GM23338 (cell line): Measurements from ENCODE around the gene TTC9C. TPM values are rescaled to one million over a fixed set of nuclear protein-coding genes. Genes with fewer than 3 reads are reported as not detected.

Source experiments
- ATAC-seq: fragments of 200-7000 bp; cut with Tn5 transposase; 3 replicates; pipeline ENCODE4 v1.9.1; 2020
- DNase-seq: peaks from one replicate; pipeline ENCODE4 v3.0.0-alpha.2; 2015; ENCODE audit warnings: low spot score
- H2AFZ ChIP-seq: fragments of 200-600 bp; sonication (generic); 2 replicates; pipeline ENCODE4 v1.8.0; 2016; ENCODE audit warnings: antibody characterized with exemption, mild to moderate bottlenecking, moderate library complexity
- H3F3A ChIP-seq: fragments of 200-600 bp; sonication (generic); replicated peaks from 2 replicates; pipeline ENCODE4 v1.8.0; 2017; ENCODE audit warnings: antibody characterized with exemption, mixed run types, low read depth
- H3K27ac ChIP-seq: fragments of 200-600 bp; sonication (generic); 2 replicates; pipeline ENCODE4 v1.6.1; 2016; ENCODE audit warnings: low read depth
- H3K27me3 ChIP-seq: fragments of 200-600 bp; sonication (generic); 2 replicates; pipeline ENCODE4 v1.8.0; 2016; ENCODE audit warnings: mild to moderate bottlenecking, mixed run types, moderate library complexity; ENCODE audit not compliant: insufficient read depth
- H3K36me3 ChIP-seq: fragments of 200-600 bp; sonication (generic); 2 replicates; pipeline ENCODE4 v1.8.0; 2016; ENCODE audit warnings: mild to moderate bottlenecking; ENCODE audit not compliant: insufficient read depth
- H3K4me1 ChIP-seq: fragments of 200-600 bp; sonication (generic); 2 replicates; pipeline ENCODE4 v1.8.0; 2016; ENCODE audit warnings: mild to moderate bottlenecking, moderate library complexity; ENCODE audit not compliant: insufficient read depth
- H3K4me2 ChIP-seq: fragments of 200-600 bp; sonication (generic); 2 replicates; pipeline ENCODE4 v1.7.1; 2017; ENCODE audit warnings: mixed run types
- H3K4me3 ChIP-seq: fragments of 200-600 bp; sonication (generic); 2 replicates; pipeline ENCODE4 v1.6.1; 2016; ENCODE audit warnings: mixed run types
- H3K79me2 ChIP-seq: fragments of 200-600 bp; sonication (generic); replicated peaks from 2 replicates; pipeline ENCODE4 v1.8.0; 2017; ENCODE audit warnings: mild to moderate bottlenecking; ENCODE audit not compliant: insufficient read depth
- H3K9me2 ChIP-seq: fragments of 200-600 bp; sonication (generic); 2 replicates; pipeline ENCODE4 v1.8.0; 2017; ENCODE audit not compliant: insufficient read depth
- H4K20me1 ChIP-seq: fragments of 200-600 bp; sonication (generic); replicated peaks from 2 replicates; pipeline ENCODE4 v1.8.0; 2017; ENCODE audit warnings: mild to moderate bottlenecking; ENCODE audit not compliant: insufficient read depth
- H3K27ac Mint-ChIP-seq: 2 replicates; pipeline ENCODE4 v1.8.0; 2020; ENCODE audit warnings: inconsistent platforms, mild to moderate bottlenecking, moderate library complexity, mixed read lengths
- H3K27me3 Mint-ChIP-seq: 3 replicates; pipeline ENCODE4 v1.8.0; 2022; ENCODE audit warnings: low read depth, mild to moderate bottlenecking, moderate library complexity, mixed read lengths, inconsistent platforms; ENCODE audit not compliant: insufficient read depth, poor library complexity
- H3K36me3 Mint-ChIP-seq: 3 replicates; pipeline ENCODE4 v1.8.0; 2021; ENCODE audit warnings: low read depth, mild to moderate bottlenecking, inconsistent platforms, moderate library complexity, mixed read lengths
- H3K4me1 Mint-ChIP-seq: 3 replicates; pipeline ENCODE4 v1.8.0; 2020; ENCODE audit warnings: mild to moderate bottlenecking, inconsistent platforms, mixed read lengths
- H3K4me3 Mint-ChIP-seq: 3 replicates; pipeline ENCODE4 v1.8.0; 2021; ENCODE audit warnings: moderate library complexity, mild to moderate bottlenecking, inconsistent platforms, mixed read lengths
- H3K9me3 Mint-ChIP-seq: 3 replicates; pipeline ENCODE4 v1.8.0; 2020; ENCODE audit warnings: moderate library complexity, mild to moderate bottlenecking, inconsistent platforms, mixed read lengths
- CREB1 ChIP-seq: fragments of 250-450 bp; sonication (Bioruptor Pico); IDR thresholded peaks from 2 replicates; pipeline ENCODE4 v1.5.0; 2020; ENCODE audit warnings: low read depth, mild to moderate bottlenecking, moderate library complexity
- EZH2 ChIP-seq: fragments of 200-600 bp; sonication (generic); IDR thresholded peaks from one replicate; pipeline ENCODE4 v1.8.0; 2017; ENCODE audit warnings: antibody characterized with exemption, mild to moderate bottlenecking, low read depth; ENCODE audit not compliant: unreplicated experiment
- EZH2phosphoT487 ChIP-seq: fragments of 200-600 bp; sonication (generic); IDR thresholded peaks from one replicate; pipeline ENCODE4 v1.8.1; 2018; ENCODE audit warnings: antibody characterized with exemption; ENCODE audit not compliant: unreplicated experiment
- JUNB ChIP-seq: IDR thresholded peaks from one replicate; pipeline ENCODE4 v1.6.1; 2016; ENCODE audit warnings: antibody characterized with exemption; ENCODE audit not compliant: unreplicated experiment
- NANOG ChIP-seq: IDR thresholded peaks from 2 replicates; pipeline ENCODE4 v1.6.1; 2016; ENCODE audit warnings: antibody characterized with exemption, borderline replicate concordance
- POLR2AphosphoS5 ChIP-seq: IDR thresholded peaks from 2 replicates; pipeline ENCODE4 v1.6.1; 2016; ENCODE audit warnings: antibody characterized with exemption, low read depth
- STAT1 ChIP-seq: IDR thresholded peaks from one replicate; pipeline ENCODE4 v1.6.1; 2016; ENCODE audit warnings: antibody characterized with exemption; ENCODE audit not compliant: unreplicated experiment
- ZNF114 ChIP-seq: fragments of 250-450 bp; sonication (Bioruptor Pico); IDR thresholded peaks from 2 replicates; pipeline ENCODE4 v1.5.0; 2020; ENCODE audit warnings: mild to moderate bottlenecking, moderate library complexity
- ZNF331 ChIP-seq: fragments of 250-450 bp; sonication (Bioruptor Pico); IDR thresholded peaks from 2 replicates; pipeline ENCODE4 v1.5.0; 2020; ENCODE audit warnings: low read depth, mild to moderate bottlenecking, moderate library complexity
- polyA plus RNA-seq: library from polyadenylated mRNA; unstranded; fragments of >200 nt; fragmentation: Nextera tagmentation; extraction: Ambion mirVana; gene quantifications from 2 replicates; pipeline ENCODE4 v1.2.1, GENCODE V29; 2016
- total RNA-seq: library from RNA; depleted of rRNA; stranded (reverse); fragments of >200 nt; shearing (Covaris generic); gene quantifications from 2 replicates; pipeline ENCODE4 v1.2.3, GENCODE V29; 2014
- TF ChIP-seq, protein P1 (sequence below): IDR thresholded peaks from 2 replicates; pipeline ENCODE4 v1.6.1; 2016; ENCODE audit warnings: antibody characterized with exemption
- TF ChIP-seq, protein P2 (sequence below): IDR thresholded peaks from one replicate; pipeline ENCODE4 v1.6.1; 2018; ENCODE audit warnings: antibody characterized with exemption; ENCODE audit not compliant: unreplicated experiment
- TF ChIP-seq, protein P3 (sequence below): fragments of 250-450 bp; sonication (Bioruptor Pico); IDR thresholded peaks from 2 replicates; pipeline ENCODE4 v1.5.0; 2020; ENCODE audit warnings: mild to moderate bottlenecking, moderate library complexity
- TF ChIP-seq, protein P4 (sequence below), 2 experiments: fragments of 200-600 bp in 1 of 2; sonication (generic) in 1 of 2; conservative IDR thresholded peaks; 2 replicates each; pipeline versions ENCODE4 v1.5.1 to v1.6.1; 2016 to 2017; ENCODE audit warnings: antibody characterized with exemption in 2 of 2, low read depth in 2 of 2, mild to moderate bottlenecking in 2 of 2, moderate library complexity in 1 of 2

Gene TTC9C
- total and polyA plus RNA-seq, 2 experiments from 2014 or later = 27.5 to 42.0 TPM

DNA sequence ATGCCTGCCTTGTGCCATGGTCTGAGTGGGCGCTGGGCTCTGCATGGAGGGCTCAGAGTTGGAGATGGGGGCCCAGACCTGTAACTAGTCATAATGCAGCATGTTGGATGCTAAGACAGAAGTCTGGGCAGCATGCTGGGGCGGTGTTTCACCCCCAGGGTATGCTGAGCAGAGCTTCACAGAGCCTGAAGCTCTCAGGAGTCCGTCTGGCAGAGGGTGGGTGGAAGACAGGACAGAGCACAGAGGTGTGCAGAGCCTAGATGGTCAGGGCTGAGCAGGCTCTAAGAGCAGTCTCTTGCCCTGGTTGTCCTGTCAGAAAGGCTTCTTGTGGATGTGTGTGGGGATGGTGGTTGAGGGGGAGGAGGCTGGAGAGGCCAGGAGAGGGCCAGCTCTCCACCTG lies 50.2 kb downstream of the TTC9C start:
- DNase-seq (no peak), ATAC-seq (no peak)
- Histone ChIP-seq H3K27me3 (no peaks in the 10 kb centered on the region), H3K27ac (no peak overlapping the region), H2AFZ (no peak overlapping the region), H3K4me1 (no peaks in the 10 kb centered on the region), H4K20me1 (peaks cover 3% of the 10 kb centered on the region; the same call in 1 of the 2 replicates), H3K36me3 (peaks cover 21% of the 10 kb centered on the region; the same call in 1 of the 2 replicates), H3K4me3 (no peak overlapping the region), H3K9me2 (no peaks in the 10 kb centered on the region), H3K4me2 (no peak overlapping the region), H3K79me2 (peaks cover 13% of the 10 kb centered on the region), H3F3A (0 out of 2 replicates have a peak, but pooled peaks cover 3% of the 10 kb centered on the region)
- Mint-ChIP-seq H3K4me3 (no peak overlapping the region), H3K36me3 (peaks cover 72% of the 10 kb centered on the region), H3K27ac (no peak overlapping the region), H3K27me3 (peaks cover 6% of the 10 kb centered on the region), H3K9me3 (no peaks in the 10 kb centered on the region), H3K4me1 (no peaks in the 10 kb centered on the region)
- TF ChIP-seq, protein P1, sequence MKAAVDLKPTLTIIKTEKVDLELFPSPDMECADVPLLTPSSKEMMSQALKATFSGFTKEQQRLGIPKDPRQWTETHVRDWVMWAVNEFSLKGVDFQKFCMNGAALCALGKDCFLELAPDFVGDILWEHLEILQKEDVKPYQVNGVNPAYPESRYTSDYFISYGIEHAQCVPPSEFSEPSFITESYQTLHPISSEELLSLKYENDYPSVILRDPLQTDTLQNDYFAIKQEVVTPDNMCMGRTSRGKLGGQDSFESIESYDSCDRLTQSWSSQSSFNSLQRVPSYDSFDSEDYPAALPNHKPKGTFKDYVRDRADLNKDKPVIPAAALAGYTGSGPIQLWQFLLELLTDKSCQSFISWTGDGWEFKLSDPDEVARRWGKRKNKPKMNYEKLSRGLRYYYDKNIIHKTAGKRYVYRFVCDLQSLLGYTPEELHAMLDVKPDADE = no peak
- no peak for TF ChIP-seq ZNF114
- TF ChIP-seq, protein P2, sequence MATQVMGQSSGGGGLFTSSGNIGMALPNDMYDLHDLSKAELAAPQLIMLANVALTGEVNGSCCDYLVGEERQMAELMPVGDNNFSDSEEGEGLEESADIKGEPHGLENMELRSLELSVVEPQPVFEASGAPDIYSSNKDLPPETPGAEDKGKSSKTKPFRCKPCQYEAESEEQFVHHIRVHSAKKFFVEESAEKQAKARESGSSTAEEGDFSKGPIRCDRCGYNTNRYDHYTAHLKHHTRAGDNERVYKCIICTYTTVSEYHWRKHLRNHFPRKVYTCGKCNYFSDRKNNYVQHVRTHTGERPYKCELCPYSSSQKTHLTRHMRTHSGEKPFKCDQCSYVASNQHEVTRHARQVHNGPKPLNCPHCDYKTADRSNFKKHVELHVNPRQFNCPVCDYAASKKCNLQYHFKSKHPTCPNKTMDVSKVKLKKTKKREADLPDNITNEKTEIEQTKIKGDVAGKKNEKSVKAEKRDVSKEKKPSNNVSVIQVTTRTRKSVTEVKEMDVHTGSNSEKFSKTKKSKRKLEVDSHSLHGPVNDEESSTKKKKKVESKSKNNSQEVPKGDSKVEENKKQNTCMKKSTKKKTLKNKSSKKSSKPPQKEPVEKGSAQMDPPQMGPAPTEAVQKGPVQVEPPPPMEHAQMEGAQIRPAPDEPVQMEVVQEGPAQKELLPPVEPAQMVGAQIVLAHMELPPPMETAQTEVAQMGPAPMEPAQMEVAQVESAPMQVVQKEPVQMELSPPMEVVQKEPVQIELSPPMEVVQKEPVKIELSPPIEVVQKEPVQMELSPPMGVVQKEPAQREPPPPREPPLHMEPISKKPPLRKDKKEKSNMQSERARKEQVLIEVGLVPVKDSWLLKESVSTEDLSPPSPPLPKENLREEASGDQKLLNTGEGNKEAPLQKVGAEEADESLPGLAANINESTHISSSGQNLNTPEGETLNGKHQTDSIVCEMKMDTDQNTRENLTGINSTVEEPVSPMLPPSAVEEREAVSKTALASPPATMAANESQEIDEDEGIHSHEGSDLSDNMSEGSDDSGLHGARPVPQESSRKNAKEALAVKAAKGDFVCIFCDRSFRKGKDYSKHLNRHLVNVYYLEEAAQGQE = no peak
- no peak for TF ChIP-seq STAT1
- TF ChIP-seq EZH2phosphoT487 = no peak
- TF ChIP-seq, protein P3, sequence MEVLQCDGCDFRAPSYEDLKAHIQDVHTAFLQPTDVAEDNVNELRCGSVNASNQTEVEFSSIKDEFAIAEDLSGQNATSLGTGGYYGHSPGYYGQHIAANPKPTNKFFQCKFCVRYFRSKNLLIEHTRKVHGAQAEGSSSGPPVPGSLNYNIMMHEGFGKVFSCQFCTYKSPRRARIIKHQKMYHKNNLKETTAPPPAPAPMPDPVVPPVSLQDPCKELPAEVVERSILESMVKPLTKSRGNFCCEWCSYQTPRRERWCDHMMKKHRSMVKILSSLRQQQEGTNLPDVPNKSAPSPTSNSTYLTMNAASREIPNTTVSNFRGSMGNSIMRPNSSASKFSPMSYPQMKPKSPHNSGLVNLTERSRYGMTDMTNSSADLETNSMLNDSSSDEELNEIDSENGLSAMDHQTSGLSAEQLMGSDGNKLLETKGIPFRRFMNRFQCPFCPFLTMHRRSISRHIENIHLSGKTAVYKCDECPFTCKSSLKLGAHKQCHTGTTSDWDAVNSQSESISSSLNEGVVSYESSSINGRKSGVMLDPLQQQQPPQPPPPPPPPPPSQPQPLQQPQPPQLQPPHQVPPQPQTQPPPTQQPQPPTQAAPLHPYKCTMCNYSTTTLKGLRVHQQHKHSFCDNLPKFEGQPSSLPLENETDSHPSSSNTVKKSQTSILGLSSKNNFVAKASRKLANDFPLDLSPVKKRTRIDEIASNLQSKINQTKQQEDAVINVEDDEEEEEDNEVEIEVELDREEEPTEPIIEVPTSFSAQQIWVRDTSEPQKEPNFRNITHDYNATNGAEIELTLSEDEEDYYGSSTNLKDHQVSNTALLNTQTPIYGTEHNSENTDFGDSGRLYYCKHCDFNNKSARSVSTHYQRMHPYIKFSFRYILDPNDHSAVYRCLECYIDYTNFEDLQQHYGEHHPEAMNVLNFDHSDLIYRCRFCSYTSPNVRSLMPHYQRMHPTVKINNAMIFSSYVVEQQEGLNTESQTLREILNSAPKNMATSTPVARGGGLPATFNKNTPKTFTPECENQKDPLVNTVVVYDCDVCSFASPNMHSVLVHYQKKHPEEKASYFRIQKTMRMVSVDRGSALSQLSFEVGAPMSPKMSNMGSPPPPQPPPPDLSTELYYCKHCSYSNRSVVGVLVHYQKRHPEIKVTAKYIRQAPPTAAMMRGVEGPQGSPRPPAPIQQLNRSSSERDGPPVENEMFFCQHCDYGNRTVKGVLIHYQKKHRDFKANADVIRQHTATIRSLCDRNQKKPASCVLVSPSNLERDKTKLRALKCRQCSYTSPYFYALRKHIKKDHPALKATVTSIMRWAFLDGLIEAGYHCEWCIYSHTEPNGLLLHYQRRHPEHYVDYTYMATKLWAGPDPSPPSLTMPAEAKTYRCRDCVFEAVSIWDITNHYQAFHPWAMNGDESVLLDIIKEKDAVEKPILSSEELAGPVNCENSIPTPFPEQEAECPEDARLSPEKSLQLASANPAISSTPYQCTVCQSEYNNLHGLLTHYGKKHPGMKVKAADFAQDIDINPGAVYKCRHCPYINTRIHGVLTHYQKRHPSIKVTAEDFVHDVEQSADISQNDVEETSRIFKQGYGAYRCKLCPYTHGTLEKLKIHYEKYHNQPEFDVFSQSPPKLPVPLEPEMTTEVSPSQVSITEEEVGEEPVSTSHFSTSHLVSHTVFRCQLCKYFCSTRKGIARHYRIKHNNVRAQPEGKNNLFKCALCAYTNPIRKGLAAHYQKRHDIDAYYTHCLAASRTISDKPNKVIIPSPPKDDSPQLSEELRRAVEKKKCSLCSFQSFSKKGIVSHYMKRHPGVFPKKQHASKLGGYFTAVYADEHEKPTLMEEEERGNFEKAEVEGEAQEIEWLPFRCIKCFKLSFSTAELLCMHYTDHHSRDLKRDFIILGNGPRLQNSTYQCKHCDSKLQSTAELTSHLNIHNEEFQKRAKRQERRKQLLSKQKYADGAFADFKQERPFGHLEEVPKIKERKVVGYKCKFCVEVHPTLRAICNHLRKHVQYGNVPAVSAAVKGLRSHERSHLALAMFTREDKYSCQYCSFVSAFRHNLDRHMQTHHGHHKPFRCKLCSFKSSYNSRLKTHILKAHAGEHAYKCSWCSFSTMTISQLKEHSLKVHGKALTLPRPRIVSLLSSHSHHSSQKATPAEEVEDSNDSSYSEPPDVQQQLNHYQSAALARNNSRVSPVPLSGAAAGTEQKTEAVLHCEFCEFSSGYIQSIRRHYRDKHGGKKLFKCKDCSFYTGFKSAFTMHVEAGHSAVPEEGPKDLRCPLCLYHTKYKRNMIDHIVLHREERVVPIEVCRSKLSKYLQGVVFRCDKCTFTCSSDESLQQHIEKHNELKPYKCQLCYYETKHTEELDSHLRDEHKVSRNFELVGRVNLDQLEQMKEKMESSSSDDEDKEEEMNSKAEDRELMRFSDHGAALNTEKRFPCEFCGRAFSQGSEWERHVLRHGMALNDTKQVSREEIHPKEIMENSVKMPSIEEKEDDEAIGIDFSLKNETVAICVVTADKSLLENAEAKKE (CRISPR knock-in tag) = no peak
- TF ChIP-seq ZNF331 (CRISPR knock-in tag) = no peak
- TF ChIP-seq, protein P4, sequence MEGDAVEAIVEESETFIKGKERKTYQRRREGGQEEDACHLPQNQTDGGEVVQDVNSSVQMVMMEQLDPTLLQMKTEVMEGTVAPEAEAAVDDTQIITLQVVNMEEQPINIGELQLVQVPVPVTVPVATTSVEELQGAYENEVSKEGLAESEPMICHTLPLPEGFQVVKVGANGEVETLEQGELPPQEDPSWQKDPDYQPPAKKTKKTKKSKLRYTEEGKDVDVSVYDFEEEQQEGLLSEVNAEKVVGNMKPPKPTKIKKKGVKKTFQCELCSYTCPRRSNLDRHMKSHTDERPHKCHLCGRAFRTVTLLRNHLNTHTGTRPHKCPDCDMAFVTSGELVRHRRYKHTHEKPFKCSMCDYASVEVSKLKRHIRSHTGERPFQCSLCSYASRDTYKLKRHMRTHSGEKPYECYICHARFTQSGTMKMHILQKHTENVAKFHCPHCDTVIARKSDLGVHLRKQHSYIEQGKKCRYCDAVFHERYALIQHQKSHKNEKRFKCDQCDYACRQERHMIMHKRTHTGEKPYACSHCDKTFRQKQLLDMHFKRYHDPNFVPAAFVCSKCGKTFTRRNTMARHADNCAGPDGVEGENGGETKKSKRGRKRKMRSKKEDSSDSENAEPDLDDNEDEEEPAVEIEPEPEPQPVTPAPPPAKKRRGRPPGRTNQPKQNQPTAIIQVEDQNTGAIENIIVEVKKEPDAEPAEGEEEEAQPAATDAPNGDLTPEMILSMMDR (conservative IDR thresholded peaks at IDR 0.05; ENCODE audit: low read depth in 2 of 2) = no peak
- TF ChIP-seq CREB1 = no peak
- no peak for TF ChIP-seq JUNB
- TF ChIP-seq POLR2AphosphoS5 = no peak
- no peak for TF ChIP-seq EZH2
- TF ChIP-seq NANOG = no peak
